GM18507 (cell line): ENCODE data around the gene ANKS1B.
"Not testable (repeated sequence)": the region's sequence is repeated elsewhere in the genome, so short reads cannot be mapped to it uniquely, and the experiment has no call there.

Experiments
- DNase-seq: peaks from one replicate; pipeline ENCODE4 v3.0.0; 2011; ENCODE audit warnings: low read depth; ENCODE audit not compliant: insufficient read length; ENCODE audit errors: extremely low spot score
- FAIRE-seq: peaks from 2 replicates; lab custom pipeline; 2011; peaks lifted over from hg19 to GRCh38; lab: Jason Lieb, UNC

Gene ANKS1B

DNA sequence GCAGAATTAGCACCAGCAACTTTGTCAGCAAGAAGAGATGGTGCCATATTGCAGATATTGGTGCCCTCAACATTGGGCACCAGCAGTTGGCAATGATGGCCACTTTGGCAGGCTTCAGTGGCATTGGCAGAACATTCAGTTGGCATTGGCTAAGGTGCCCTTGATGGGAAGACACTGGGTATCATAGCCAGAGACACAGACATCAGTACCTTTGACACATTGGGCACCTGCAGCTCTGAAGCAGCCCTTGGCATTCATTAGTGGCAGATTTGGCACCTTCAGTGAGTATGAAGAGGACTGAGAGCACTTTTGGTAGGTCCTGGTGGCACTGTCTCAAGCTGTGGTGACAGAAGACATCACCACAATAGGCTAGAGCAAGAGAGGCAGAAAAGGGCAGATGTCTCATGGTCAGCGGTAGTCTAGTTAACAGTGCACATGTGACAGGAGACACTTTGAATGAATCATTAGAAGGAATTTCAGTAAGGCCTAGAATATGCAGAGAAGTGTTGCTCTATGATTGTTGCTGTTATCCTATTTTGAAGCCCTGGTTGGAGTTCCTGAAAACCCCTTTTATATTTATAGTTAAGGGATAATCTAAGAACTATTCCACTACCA lies 917.5 kb downstream of the ANKS1B start:
- FAIRE-seq = no peak
- DNase-seq = no peak

- DNase-seq (no peak), FAIRE-seq (no peak)
These were observed 918.0 kb downstream of the ANKS1B start for GRCh38 chr12:99066726-99067125.

- DNase-seq (no peak), FAIRE-seq (no peak)
These were observed 921.6 kb downstream of the ANKS1B start for GRCh38 chr12:99063182-99063581.

- FAIRE-seq = no peak
- DNase-seq = no peak
These were observed 924.8 kb downstream of the ANKS1B start for GRCh38 chr12:99059824-99060511.

GRCh38 chr12:99057670-99058069 lies 927.1 kb downstream of the ANKS1B start:
- DNase-seq (no peak), FAIRE-seq (no peak)

DNA sequence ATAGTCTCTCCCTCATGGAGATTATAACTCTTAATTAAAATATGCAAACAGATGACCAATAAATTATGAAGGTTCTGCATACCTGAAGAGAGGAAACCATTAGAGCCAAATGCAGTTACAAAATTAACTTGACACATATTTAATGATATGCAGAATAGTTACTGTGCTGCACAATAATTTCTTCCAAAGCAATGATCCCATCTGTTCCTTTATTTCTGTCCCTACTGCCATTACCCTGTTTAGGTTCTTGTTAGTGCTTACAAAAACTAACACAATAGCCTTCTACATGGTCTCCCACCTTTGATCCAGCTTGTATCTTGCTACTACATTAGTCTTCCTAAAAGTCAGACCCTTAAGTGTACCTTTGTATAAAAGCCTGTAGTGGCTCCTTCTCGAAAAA lies 928.5 kb downstream of the ANKS1B start:
- no peak for FAIRE-seq
- no peak for DNase-seq

DNA sequence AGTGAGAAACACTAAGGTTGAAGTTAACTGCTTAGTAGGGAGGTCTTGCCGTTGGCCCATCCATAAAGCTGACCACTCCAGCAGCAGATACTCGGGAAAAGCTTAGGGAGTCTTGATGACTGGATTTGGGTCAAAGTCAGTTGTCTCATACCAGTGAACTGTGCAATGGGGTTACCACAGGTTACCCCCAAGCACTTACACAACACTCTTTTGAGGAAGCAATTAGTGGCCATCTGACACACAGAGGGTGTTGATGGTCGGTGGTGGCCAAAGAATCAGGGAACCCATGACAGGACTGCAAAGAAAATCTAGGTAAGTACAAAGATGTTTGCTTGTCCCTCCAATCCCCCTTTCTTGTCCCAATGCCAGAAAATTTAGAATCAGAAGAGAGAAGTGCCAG lies 929.4 kb downstream of the ANKS1B start:
- DNase-seq (no peak), FAIRE-seq (no peak)

- FAIRE-seq (no peak), DNase-seq (no peak)
These were observed 930.1 kb downstream of the ANKS1B start for GRCh38 chr12:99054601-99055128.

DNA sequence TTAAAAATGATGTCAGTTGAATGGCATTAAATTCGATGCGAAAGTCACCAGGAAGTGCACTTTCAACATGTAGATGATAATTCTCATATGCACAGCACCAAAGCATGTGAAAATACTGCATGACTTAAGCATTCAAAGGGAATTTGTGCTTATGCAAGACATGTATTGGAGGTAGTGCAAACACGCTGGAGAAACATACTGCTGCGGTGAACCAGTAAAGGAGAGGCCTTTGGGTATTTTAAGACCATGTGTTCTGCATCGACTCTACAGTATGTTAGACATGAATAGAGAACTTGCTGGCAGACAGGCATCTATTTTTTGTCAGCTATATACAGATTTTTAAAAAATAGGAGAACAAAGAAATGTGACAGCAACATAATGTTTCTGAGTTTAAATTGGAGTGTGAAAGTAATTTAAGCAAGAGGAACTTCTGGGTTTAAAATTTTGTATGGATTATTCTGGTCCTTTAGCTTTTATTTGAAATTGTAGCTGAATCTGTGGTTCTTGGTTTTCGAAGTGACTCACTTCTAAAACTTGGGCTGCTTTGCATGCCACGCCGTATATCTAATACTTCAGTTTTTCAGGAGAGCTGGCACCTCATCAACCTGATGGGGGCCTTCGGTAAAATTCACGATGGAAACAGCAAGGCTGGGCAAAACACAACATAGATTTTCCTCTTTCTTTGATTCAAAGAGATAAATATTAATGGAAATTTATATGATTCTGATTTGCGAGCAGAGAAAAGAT lies 930.9 kb downstream of the ANKS1B start:
- no peak for FAIRE-seq
- no peak for DNase-seq

DNA sequence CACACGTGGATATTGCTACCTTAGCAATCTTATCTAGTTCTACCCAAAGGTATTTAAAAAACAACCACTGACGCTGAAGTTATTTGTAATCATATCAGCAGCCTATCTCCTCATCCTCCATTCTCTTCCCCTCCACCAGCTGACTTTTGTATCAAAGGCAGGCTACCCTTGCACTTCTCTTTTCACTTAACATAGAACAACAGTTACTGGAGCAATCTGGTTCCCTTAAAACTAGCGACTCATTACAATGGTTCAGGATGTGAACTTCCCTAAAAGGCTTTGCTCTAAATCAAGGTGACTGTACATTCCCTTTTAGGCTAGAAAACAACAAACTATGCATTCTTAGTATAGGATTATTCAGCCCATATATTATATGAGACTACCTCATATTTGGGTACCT lies 935.0 kb downstream of the ANKS1B start:
- FAIRE-seq (no peak), DNase-seq (no peak)

DNA sequence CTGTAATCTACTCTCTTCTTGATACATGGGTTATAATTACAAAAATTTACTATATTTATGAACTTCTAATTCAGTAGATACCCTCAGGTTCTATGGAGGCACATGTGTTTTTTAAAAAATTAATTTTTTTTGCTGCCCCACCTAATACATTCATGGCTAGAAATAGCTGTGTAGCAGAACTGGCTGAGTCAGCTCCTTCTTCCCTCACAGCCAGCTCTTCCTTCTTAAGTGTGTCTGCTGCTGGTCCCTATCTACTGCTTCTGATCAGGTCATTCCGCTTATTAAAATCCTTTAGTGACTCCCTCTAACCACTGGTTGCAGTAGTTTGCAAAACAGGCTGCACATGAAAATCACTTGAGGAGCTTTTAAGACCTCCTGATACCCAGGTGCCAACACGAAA lies 939.6 kb downstream of the ANKS1B start:
- FAIRE-seq (no peak), DNase-seq (no peak)

GRCh38 chr12:99043319-99043914 lies 941.3 kb downstream of the ANKS1B start:
- peak; percentile 35 for DNase-seq
- peak; percentile 90 for FAIRE-seq

DNA sequence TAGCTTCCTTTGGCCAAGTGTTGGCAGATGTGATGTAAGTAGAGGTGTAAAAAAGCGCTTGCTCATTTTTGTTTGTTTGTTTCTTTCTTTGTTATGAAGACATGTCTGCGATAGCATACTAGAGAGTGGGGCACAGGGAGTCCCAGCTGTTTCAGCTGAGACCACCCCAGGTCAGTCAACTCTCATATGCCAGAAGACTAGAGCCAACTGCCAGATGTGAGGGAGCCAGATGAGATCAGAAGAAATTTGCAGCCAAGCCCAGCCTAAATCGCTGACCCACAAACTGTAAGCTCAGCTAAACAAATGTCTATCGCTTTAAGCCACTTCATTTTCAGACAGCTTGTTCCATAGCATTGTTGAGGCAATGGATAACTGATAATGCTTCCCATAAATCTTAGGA lies 942.5 kb downstream of the ANKS1B start:
- FAIRE-seq (no peak), DNase-seq (no peak)

DNA sequence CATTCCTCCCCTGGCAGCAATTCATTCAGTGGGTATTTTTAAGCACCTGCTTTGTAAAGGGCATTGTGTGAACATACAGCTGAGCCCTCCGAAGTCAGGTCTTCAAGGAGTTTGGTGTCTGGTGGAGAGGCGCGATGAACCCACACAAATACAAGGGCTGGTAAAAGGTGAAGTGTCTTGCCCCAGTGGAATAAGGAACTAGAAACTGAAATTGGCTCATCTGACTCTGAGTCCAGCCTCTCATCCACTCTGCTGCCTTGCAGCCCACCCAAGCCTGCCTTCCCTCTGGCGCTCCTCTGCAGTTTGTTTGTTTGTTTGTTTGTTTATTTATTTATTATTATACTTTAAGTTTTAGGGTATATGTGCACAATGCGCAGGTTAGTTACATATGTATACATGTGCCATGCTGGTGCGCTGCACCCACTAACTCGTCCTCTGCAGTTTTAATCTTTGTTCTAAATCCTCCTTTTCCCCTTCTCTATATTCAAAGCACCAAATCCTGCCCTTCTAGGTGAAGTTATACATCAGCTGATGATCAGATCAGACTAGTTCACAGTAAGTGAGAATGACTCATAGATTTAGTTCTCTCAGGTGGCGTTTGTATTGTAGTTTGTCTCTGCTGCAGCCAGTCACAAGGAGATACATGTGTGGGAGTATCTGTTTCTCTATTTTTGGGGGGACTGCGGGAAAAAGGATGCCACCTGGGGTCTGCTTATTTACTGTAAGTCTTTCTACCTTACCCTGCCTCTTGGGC lies 945.2 kb downstream of the ANKS1B start:
- no peak for FAIRE-seq
- DNase-seq = no peak

- no peak for FAIRE-seq
- DNase-seq = no peak
These were observed 948.2 kb downstream of the ANKS1B start for GRCh38 chr12:99036566-99036965.

DNA sequence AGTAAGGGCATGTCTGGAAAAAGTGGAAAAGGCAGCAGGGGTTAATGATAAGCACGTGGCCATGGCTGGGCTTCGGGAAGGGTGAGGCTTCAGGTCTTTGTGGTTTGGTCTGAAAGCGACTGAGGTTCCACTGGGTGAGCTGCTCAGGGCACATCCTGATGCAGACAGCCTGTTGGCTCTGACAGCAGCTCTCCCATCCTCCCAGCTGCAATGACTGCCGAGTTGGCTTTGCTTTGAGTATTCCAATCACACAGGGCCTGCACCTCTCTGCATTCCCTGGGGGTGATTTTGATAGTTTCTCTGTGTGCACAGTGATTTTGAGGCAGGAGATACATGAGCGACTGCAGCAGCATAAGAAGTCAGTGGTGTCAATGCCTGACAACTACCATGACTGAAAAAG lies 948.9 kb downstream of the ANKS1B start:
- no peak for DNase-seq
- FAIRE-seq = no peak

DNA sequence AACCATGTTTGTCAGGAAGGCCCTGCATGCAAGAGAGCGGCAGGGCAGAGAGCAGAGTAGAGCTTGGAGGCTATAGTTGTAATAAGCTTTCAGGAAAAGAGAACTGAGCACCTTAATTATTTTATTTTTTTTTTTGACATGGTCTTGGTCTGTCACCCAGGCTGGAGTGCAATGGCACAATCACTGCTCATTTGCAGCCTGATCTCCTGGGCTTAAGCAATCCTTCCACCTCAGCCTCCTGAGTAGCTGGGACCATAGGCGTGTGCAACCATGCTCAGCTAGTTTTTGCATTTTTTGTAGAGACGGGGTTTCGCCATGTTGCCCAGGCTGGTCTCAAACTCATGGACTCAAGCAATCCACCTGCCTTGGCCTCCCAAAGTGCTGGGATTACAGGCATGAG lies 950.5 kb downstream of the ANKS1B start:
- not testable (repeated sequence) for FAIRE-seq

GRCh38 chr12:99029511-99030271 lies 955.0 kb downstream of the ANKS1B start:
- peak; percentile 55 for FAIRE-seq
- DNase-seq = no peak

More for the DNA sequence above, 950.5 kb downstream of the ANKS1B start:
- DNase-seq = not testable (repeated sequence)

DNA sequence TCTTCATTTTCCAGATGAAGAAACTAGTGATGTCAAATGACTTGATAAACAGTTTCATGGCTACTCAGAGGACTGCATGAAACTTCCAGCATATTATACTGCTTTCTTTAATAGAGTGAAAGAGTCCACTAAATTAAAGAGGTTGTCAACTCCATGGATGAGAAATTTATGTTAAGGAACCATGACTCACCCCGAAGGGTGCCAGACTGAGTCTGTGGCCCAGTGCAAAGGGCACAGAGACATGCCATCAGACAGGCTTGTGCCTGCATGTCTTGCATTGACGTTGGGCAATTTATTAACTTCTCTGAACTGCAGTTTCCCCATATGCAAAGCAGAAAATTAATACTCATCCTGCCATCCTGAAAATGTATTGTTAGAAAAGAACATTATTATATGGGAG lies 957.3 kb downstream of the ANKS1B start:
- peak; percentile 57 for FAIRE-seq
- no peak for DNase-seq
